GM18858 (cell line): ENCODE results near the gene ADORA2B.
"Not testable (repeated sequence)": the region's sequence is repeated elsewhere in the genome, so short reads cannot be mapped to it uniquely, and the experiment has no call there.

Experiments used
- ATAC-seq: cut with Tn5 transposase; IDR thresholded peaks from one replicate; pipeline ENCODE4 v1.9.1; 2021; ENCODE audit not compliant: unreplicated experiment

The ADORA2B gene

DNA sequence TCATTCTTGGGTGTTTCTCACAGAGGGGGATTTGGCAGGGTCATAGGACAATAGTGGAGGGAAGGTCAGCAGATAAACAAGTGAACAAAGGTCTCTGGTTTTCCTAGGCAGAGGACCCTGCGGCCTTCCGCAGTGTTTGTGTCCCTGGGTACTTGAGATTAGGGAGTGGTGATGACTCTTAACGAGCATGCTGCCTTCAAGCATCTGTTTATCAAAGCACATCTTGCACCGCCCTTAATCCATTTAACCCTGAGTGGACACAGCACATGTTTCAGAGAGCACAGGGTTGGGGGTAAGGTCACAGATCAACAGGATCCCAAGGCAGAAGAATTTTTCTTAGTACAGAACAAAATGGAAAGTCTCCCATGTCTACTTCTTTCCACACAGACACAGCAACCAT lies 34.1 kb downstream of the ADORA2B start:
- not testable (repeated sequence) for ATAC-seq

DNA sequence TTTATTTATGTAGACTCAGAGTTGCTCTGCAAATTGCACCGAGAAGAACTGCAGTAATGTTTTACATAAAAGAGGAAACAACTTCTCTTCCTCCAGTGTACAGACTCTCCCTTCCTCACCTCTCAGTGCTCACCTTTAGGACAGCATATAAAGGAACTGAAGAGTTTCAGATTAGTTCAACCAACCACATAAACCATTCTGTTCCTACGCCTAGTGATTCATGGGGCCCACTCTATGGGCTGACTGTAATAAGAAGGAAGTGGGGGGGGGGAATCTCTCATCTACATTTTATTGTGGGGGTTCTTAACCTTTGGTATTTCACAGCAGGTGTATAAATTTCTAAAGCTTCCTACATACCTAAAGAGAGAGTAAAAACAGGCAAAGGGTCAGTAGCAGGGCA lies 36.3 kb downstream of the ADORA2B start:
- peak; percentile 93 for ATAC-seq

DNA sequence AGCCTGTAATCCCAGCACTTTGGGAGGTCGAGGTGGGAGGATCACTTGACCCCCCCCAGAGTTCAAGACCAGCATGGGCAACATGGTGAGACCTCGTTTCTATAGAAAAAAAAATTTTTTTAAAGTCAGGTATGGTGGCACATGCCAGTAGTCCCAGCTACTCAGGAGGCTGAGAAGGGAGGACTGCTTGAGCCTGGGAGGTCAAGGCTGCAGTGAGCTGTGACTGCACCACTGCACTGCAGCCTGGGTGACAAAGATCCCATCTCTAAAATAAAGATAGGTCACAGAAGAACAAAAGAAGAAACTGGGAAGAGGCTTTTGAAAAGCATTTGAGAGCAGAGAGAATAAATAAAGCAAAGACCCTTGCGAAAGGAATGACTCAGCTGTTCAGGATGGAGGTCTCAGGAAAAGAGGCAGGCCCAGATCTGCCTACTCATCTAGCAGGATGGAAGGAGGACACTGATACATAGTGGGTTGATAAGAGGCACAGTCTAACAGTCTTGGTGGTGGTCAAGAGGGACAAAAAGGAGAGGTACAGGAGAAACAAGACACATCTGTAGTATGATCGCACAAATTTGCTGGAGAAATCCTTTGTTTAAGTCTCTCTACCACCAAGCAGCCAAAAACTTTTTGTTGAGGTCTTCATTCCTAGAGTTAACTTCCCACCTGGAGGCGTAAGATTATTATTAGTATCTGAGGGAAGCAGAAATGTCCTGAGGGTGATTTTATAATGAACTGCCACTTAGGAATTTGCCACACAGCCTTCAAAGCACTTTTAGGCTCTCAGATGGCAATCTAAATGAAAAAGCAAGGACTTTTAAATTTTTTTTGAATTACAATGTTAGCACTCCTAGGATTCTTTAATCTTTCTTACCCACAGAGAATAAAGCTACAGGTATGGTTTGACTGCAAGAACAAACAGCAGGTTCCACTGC lies 37.0 kb downstream of the ADORA2B start:
- no peak for ATAC-seq

DNA sequence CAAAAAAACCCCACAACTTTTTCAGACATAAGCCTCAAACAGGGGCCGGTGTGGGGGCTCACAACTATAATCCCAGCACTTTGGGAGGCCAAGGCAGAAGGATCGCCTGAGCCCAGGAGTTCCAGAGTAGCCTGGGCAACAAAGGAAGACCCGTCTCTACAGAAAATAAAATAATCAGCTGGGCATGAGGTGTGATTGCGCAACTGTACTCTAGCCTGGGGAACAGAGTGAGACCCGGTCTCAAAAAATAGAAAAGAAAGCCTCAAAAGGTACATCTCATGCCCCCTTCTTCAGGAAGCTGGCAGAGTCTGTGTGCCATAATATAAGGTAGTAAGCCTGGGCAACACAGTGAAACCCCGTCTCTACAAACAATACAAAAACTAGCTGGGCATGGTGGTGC lies 51.4 kb downstream of the ADORA2B start:
- no peak for ATAC-seq

DNA sequence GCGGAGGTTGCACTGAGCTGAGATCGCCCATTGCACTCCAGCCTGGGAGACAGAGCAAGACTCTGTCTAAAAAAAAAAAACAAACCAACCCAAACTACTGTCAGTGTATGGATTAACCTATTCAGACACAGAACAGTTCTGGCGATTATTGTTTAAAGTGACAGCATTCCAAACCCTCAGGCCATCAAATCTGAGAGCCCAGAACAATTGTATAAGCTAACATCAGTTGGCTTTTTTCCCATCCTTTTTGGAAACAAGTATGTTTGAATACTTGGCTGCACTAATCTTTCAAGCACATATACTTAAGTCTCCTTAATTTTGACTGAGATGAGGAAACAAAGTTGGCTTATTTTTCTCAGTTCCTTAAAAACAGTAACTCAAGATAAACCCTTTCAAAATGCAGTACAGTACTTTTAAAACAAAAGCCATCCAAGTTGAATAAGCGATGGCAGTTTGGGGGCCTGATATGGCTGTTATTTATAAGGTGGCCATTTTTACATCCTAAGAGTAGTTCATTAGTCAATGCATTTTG lies 53.2 kb downstream of the ADORA2B start:
- no peak for ATAC-seq

DNA sequence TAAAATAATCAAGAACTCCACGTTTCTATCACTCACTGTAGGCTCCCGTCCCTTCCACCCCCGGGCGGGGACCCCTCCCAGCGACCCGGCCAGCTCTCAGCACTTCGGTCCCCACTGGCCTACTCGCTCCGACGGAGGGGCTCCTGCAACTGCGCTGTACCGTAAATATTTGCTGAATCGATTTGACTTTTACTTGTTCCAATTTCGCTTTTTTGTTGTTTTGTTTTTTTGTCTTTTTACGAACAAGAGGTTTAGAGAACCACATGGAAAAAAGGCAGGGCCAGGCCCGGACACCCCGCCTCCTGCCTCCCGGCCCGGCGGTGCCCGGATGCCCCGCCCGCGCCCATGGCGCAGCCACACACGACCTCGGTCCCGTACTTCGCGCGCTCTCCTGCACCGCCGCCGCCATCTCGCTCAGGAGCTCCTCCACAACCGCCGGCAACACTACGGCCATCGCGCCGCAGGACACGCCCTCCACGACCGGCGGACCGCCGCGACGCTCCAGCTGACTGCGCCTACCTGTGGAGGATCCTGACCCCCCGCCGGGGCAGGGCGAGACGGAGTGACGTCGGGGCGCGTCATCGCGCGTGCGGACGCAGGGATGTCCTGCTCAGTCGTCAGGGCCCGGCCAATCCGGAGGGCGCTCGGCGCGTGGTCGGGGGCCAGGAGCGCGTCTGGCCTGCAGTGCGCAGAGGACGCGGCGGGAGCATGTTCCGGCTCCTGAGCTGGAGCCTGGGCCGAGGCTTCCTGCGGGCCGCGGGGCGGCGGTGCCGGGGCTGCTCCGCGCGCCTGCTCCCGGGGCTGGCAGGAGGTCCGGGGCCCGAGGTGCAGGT lies 54.4 kb downstream of the ADORA2B start, which contains the start of the genes TTC19 and ZSWIM7:
TSS of gene TTC19 (plus strand) at position 684 of the 833 bp plus-strand sequence. CDS start at position 709, 25 bp downstream.
TSS of gene ZSWIM7 (minus strand) at position 564 of the 833 bp plus-strand sequence. CDS start at position 454, 110 bp downstream.
- peak; percentile 92 for ATAC-seq

DNA sequence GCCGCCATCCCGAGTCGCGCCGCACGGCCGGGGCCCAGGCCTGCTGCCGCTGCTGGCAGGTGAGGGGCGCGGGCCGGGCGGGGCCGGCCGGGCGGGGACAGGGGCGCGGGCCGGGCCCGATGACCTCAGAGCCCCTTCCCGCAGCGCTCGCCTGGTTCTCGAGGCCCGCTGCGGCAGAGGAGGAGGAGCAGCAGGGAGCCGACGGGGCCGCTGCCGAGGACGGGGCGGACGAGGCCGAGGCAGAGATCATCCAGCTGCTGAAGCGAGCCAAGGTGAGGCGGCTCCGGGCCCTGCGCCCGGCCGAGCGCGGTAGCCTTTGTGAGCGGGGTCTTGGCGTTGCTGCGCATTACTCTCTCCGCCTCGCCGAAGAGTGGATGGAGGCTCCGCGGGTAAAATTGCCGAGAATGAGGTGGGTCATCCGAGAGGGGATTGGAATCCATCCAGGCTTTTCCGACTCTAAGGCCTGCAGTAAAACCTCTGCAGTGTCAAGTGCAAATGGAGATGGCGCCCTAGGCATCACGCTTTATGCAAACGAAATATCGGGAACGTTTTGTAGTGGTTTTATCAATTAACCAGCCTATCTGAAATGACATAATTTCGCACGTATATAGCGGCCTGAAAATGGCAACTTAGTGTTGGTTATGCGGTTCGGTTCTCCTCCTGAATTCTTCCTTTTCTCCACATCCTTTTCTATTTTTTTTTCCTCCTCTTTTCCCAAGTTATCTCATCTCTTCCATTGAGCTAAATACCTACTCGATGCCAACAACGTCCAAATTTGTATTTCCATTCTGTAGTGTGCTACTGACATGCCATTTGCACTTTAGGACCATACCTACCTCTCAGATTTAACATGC lies 55.3 kb downstream of the ADORA2B start:
- peak; percentile 36 for ATAC-seq

DNA sequence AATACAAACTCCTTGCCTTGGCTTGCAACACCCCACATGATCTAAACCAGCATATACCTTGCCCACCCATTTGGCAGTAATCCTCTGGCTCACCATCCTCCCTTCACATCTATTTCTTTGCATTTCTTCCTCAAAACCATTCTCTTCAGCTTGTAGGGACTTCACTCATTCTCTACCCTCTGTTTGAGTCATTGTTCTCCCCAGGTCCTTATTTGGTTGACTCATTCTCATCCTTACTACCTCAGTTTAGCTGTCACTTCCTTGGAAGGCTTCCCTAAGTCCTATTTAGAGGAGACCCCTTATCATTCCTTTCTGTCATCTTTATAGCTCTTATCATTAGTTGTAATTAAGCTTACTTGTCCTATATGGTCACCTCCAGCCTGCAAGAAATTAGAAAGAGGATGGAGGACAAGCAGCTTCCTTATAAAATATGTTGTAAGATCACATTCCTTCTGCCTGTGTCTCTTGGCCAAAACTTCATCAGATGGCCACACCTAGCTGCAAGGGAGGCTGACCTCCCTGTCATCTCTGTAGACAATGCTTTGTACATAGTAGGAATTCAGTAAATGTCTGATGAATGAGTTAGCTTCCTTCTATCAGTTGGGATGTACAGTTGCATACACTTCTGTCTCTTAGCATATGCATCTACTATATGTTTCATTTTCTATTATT lies 56.4 kb downstream of the ADORA2B start:
- no peak for ATAC-seq

DNA sequence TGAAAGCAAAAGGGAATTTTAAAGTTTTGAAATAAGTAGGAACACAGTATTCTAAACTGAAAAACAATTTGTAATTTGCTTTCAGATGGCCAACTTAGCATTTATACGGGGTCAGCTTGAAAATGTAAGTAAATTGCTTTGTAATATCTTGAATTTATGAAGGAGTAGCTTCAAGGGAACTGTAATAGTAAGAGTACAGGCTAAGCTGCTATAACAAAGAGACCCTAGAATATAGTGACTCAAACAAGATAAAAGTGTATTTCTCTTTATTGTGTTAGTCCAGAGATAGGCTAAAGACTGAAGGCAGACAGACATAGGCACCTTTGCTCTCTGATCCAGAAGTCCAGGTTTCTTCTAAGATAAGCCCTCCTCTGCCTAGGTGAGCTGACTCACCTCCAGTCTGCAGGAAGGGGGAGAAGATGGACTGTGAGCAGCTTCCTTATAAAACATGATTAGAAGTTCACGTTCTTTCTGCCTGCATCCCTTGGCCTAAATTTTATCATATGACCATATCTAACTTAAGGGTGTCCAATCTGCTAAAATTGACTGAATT lies 57.9 kb downstream of the ADORA2B start:
- ATAC-seq: no peak

DNA sequence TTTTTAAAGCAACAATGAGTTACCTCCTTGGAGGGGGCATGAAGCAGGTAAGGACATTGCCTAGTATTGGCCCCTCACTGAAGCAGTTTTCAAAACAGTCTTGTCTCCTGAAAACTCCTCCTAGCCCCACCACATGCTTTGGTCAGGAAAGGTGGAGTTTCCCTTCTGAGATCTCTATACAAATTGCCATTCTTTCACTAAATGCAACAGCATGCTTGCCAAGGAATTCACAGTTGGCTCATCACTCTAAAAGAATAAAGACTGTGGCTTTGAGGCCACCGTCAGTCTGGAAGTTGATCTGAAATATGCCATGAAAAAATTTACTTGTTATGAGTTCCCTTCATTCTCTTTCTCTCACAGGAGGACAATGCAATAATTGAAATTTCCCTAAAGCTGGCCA lies 58.9 kb downstream of the ADORA2B start:
- ATAC-seq: no peak

DNA sequence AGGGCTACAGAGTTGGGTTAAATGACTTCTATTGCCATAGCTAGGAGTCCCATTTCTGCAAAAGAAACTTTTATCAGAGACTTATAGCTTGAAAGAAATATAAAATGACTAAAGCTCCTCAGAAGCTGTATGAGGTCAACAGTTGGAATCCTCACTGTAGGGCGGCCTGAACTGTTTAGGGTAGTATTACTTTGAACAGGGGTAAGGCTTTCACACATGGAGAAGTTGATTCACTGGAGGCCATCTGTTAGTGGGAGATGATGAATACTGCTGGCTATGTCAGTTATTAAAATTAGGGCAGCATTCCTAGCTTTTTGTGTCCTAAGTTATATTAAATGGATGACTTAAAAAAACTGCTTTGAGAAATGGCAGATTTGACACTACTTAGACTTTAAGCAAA lies 60.7 kb downstream of the ADORA2B start:
- no peak for ATAC-seq

DNA sequence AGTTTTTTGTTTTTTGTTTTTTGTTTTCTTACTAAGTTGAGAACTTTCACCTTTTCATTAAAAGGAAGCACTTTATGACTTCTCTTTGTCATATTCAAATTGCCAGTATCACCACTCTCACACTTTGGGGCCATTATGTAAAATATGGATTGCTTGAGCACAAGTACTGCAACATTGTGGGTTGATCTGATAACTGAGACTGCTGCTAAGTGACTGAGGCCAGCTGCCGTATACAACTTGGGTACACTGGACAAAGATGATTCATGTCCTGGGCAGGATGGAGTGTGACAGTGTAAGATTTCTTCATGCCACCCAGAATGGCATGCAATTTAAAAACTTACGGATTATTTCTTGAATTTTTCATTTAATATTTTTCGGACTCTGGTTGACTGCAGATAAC lies 62.5 kb downstream of the ADORA2B start:
- no peak for ATAC-seq

DNA sequence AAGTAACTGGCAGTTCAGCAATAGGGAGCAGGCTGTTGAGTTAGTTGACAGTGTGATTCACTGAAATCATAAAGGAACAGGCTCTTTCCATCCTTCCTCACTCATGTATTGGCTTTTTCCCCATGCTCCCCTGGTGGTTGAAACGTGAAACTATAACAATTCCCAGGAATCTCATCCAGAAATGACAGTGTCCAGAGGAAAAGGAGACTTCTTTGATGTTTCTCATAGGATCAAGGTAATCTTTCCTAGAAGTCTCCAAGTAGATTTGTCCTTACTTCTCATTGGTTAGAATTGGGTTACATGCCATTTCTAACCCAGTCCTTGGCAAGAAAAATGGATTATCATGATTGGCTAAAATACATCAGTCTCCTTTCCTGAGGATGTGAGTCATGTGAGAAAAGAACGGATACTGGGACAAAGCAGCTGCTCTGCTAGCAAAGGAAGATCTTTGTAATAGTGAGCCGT lies 69.0 kb downstream of the ADORA2B start:
- ATAC-seq: no peak

DNA sequence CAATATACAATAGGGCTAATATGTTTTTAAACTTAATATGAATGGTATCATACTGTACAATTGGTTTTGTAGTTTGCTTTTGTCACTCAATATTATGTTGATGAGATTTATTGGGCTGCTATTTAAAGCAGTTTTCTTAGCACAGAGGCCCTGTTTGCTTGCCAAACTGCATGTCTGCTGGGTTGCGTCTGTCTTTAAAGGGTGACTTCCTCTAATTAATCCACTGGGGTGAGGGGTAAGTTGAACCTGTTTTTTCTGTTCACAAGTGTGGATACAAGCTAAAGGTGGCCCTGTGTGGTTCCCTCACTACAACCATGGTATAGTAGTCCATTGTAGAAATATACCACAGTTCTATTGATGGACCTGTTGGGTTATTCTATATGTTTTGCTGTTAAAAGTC lies 74.4 kb downstream of the ADORA2B start:
- no peak for ATAC-seq

DNA sequence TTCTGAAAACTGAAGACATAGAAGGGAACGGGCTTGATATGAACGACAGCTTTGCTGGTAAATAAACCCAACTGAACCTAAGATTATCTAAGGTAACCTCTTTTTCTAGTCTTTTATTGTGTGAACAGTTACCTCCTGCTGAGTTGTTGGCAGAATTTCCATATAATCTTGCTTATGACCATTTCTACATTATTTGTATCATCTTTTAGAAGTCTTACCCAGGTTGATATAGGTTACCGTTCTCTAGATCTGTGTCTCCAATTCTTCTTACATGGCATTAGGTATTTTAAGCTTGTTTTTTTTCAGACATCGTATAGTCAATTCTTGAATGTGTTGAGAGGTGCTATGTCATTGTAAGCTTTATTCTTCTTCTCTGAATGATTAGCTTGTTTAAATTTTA lies 79.0 kb downstream of the ADORA2B start:
- ATAC-seq: no peak

DNA sequence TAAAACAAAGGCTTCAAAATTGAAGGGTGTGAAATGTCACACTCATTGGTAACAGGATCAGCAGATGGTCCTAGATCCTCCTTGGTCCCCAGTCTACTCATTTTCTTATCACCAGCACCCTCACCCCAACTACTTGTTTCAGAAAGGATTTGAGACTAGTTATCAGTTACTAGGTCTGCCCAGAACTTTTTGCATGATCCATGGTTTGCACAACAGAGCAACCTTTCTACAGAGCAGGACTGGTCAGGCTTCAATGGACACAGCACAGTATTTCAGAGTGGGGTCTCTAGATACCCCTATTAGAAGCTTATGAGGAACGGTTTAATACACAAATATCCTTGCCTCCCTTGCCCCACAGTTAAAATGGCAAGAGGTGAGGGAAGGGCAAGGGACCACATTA lies 80.3 kb downstream of the ADORA2B start:
- ATAC-seq: no peak
